Panc1 (cell line): ENCODE results near the gene PLCD1. TPM values are rescaled to one million over a fixed set of nuclear protein-coding genes. Genes with fewer than 3 reads are reported as not detected.

ENCODE experiments used
- ATAC-seq: fragments of 200-7000 bp; cut with Tn5 transposase; 2 replicates; pipeline ENCODE4 v1.9.1; 2020; ENCODE audit warnings: mild to moderate bottlenecking, moderate library complexity
- BruUV-seq: library from RNA; stranded (reverse); fragments of 400-500 nt; replicated peaks from 2 replicates; lab custom pipeline; 2021; lab: Mats Ljungman, UMichigan
- CTCF ChIA-PET: fragments of 300-600 bp; sonication (Branson Sonifier 250); formaldehyde crosslinking; loops from one replicate; lab custom pipeline; 2022; ENCODE audit warnings: antibody characterized with exemption; lab: Charles Lee
- POLR2A ChIA-PET: fragments of 300-600 bp; sonication (Branson Sonifier 250); formaldehyde crosslinking; loops from one replicate; lab custom pipeline; 2022; ENCODE audit warnings: antibody characterized with exemption; lab: Charles Lee
- DNase-seq: peaks from one replicate; pipeline ENCODE4 v3.0.0-alpha.2; 2010; ENCODE audit warnings: low read depth, low spot score
- H3K27ac ChIP-seq: 2 replicates; pipeline ENCODE4 v1.5.1; 2011; ENCODE audit warnings: mild to moderate bottlenecking, low read length, inconsistent platforms
- H3K27me3 ChIP-seq: fragments of 200-500 bp; sonication (Bioruptor generic); 2 replicates; pipeline ENCODE4 v1.6.0; 2014; ENCODE audit warnings: low read length, inconsistent platforms; ENCODE audit not compliant: control insufficient read depth, insufficient read depth
- H3K36me3 ChIP-seq: fragments of 200-500 bp; sonication (Bioruptor generic); 2 replicates; pipeline ENCODE4 v1.5.1; 2014; ENCODE audit warnings: inconsistent platforms, mild to moderate bottlenecking, low read length, moderate library complexity; ENCODE audit not compliant: control insufficient read depth, insufficient read depth
- H3K4me1 ChIP-seq: 2 replicates; pipeline ENCODE4 v1.5.1; 2011; ENCODE audit warnings: inconsistent platforms, mild to moderate bottlenecking, low read length, moderate library complexity; ENCODE audit not compliant: control insufficient read depth, insufficient read depth
- H3K4me3 ChIP-seq, 2 experiments: 2 replicates each; pipeline ENCODE4 v1.5.1; 2011 to 2012; ENCODE audit warnings: low read depth in 2 of 2, low read length in 2 of 2, mild to moderate bottlenecking in 2 of 2, inconsistent platforms in 1 of 2, moderate library complexity in 1 of 2
- H3K9me3 ChIP-seq: fragments of 200-500 bp; sonication (Bioruptor generic); 2 replicates; pipeline ENCODE4 v1.5.1; 2014; ENCODE audit warnings: low read depth, mild to moderate bottlenecking, inconsistent platforms, low read length, moderate library complexity; ENCODE audit not compliant: control insufficient read depth, insufficient read depth
- CTCF ChIP-seq: fragments of 450-650 bp; IDR thresholded peaks from 2 replicates; pipeline ENCODE4 v1.5.1; 2017; ENCODE audit warnings: mild to moderate bottlenecking
- POLR2AphosphoS5 ChIP-seq: IDR thresholded peaks from 2 replicates; pipeline ENCODE4 v1.6.1; 2012; ENCODE audit warnings: mild to moderate bottlenecking, low read depth, low read length, moderate library complexity
- REST ChIP-seq, 2 experiments: IDR thresholded peaks; 2 replicates each; pipeline ENCODE4 v1.6.1; 2011 to 2012; ENCODE audit warnings: low read depth in 2 of 2, control low read depth in 1 of 2, low read length in 1 of 2, mild to moderate bottlenecking in 1 of 2, moderate library complexity in 1 of 2; ENCODE audit not compliant: insufficient read depth in 1 of 2
- SIN3A ChIP-seq: IDR thresholded peaks from 2 replicates; pipeline ENCODE4 v1.6.1; 2012; ENCODE audit warnings: low read depth, mild to moderate bottlenecking, low read length, moderate library complexity, borderline replicate concordance; ENCODE audit not compliant: insufficient read depth
- TCF7L2 ChIP-seq: IDR thresholded peaks from 2 replicates; pipeline ENCODE4 v1.6.1; 2011; ENCODE audit warnings: mild to moderate bottlenecking, low read depth, low read length, inconsistent platforms
- in situ Hi-C: cut with HindIII; loops from 2 replicates; pipeline ENCODE4 v1.10.0; 2016; ENCODE audit warnings: low sequenced_read_pairs, low pct_unique_long_range_greater_than_20kb
- intact Hi-C: fragments of 100-400 bp; cut with micrococcal nuclease; formaldehyde crosslinking; loops from one replicate; pipeline ENCODE4 v1.10.0; 2022; ENCODE audit not compliant: unreplicated experiment
- total RNA-seq: library from RNA; stranded (reverse); gene quantifications from one replicate; pipeline ENCODE4 v1.2.1, GENCODE V29; 2021; ENCODE audit not compliant: unreplicated experiment

The PLCD1 gene
- total RNA-seq, 1 experiment from 2014 or later, result 1.8 TPM

GRCh38 chr3:37984596-37984995, 44.8 kb downstream of the PLCD1 start:
- DNase-seq, result no peak
- CTCF ChIA-PET, result no interaction called here
- Histone ChIP-seq H3K4me1 (no peaks in the 10 kb centered on the region), H3K27me3 (no peaks in the 10 kb centered on the region), H3K27ac (no peak overlapping the region), H3K9me3 (no peaks in the 10 kb centered on the region), H3K36me3 (no peaks in the 10 kb centered on the region), H3K4me3 (no peak overlapping the region)
- in situ Hi-C loops (no loop called here), intact Hi-C loops (no loop called here)
- ATAC-seq, result no peak
- no TSS peak for BruUV-seq
- POLR2A ChIA-PET, result no interaction called here
- TF ChIP-seq REST (IDR thresholded peaks at IDR 0.05; ENCODE audit: insufficient read depth in 1 of 2, low read depth in 2 of 2, low read length in 1 of 2) (no peak), POLR2AphosphoS5 (no peak), SIN3A (no peak), CTCF (no peak), TCF7L2 (no peak)

GRCh38 chr3:37984051-37984450, 45.4 kb downstream of the PLCD1 start:
- no TSS peak for BruUV-seq
- Histone ChIP-seq H3K27ac (no peak overlapping the region), H3K9me3 (no peaks in the 10 kb centered on the region), H3K36me3 (no peaks in the 10 kb centered on the region), H3K4me1 (no peaks in the 10 kb centered on the region), H3K4me3 (no peak overlapping the region), H3K27me3 (no peaks in the 10 kb centered on the region)
- in situ Hi-C loops (no loop called here), intact Hi-C loops (no loop called here)
- DNase-seq (no peak), ATAC-seq (no peak)
- ChIA-PET POLR2A (no interaction called here), CTCF (no interaction called here)
- TF ChIP-seq TCF7L2 (no peak), POLR2AphosphoS5 (no peak), REST (IDR thresholded peaks at IDR 0.05; ENCODE audit: insufficient read depth in 1 of 2, low read depth in 2 of 2, low read length in 1 of 2) (no peak), SIN3A (no peak), CTCF (no peak)
